HG02798 (cell line): ENCODE results near the gene MMP17.
"Not testable (repeated sequence)": the region's sequence is repeated elsewhere in the genome, so short reads cannot be mapped to it uniquely, and the experiment has no call there.

Experiments used
- ATAC-seq: cut with Tn5 transposase; IDR thresholded peaks from one replicate; pipeline ENCODE4 v1.9.1; 2021; ENCODE audit warnings: mild to moderate bottlenecking; ENCODE audit not compliant: unreplicated experiment, poor library complexity

Gene MMP17

GRCh38 chr12:131862994-131863710 is 35.0 kb downstream of the MMP17 start:
- no peak for ATAC-seq

GRCh38 chr12:131863711-131864396 is 35.7 kb downstream of the MMP17 start:
- no peak for ATAC-seq

- no peak for ATAC-seq
Measured at GRCh38 chr12:131864469-131864868, 36.3 kb downstream of the MMP17 start.

DNA sequence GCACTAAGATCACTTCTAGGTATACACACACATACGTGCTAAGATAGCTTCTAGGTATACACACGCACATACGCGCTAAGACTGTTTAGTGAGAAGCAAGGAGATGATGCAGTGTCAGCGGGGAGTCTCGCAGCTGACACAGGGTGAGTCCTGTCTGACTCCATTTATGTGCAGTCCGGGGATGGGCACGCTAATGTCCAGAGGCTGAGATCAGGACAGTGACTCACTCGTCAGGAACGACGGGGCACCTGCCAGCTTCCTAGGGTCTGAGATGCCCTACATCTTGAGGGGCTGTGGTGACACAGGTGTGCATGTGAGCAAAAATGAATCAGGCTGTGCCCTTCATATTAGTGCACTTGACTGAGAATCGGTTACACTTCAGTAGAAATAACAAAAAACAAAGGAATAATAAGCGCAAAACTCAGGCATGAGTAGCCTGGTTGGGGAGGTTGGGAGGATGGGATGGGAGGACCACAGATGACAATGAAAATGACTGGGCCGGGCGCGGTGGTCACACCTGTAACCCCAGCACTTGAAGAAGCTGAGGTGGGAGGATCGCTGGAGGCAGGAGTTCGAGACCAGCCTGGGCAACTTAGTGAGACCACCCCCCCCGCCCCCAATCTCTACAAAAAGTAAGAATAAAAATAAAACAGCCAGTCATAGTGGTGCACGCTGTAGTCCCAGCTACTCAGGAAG is 37.1 kb downstream of the MMP17 start:
- ATAC-seq = no peak

GRCh38 chr12:131867471-131867870 is 39.3 kb downstream of the MMP17 start:
- ATAC-seq = no peak

DNA sequence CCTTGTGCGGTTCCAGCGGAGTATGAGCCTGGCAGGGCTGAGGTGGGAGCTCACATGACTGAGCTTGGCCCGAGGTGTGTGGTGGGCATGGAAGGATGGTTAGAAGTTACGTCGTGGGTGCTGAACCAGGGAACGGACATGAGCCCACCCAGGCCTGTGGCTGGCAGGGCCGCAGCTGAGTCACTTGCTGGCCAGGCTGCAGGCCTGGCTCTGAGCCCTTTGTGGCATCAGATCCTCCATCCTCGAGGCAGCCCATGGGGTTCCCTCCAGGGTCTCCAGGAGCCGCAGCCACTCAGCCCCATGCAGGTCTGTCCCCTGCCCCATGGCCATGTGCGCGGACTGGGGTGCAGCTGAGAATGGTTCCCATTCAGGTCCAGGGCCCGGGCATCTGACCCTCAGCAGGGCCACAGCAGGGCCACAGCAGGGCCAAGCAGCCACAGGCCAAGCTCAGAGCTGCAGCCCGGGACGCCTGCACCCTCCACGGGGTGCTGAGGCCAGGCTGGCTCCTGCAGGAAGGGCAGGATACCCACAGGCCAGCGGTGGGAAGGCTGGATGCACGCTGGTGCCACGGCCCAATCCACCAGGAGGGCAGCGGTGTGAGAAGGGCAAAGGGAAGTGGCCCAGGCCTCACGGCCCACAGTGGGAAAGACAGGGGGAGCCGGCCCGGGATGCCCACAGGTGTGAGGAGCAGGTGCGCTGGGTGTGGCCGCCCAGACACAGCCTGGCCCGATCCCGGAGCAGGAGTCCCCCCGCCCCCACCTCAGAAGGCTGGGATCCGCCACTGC is 39.9 kb downstream of the MMP17 start:
- no peak for ATAC-seq

DNA sequence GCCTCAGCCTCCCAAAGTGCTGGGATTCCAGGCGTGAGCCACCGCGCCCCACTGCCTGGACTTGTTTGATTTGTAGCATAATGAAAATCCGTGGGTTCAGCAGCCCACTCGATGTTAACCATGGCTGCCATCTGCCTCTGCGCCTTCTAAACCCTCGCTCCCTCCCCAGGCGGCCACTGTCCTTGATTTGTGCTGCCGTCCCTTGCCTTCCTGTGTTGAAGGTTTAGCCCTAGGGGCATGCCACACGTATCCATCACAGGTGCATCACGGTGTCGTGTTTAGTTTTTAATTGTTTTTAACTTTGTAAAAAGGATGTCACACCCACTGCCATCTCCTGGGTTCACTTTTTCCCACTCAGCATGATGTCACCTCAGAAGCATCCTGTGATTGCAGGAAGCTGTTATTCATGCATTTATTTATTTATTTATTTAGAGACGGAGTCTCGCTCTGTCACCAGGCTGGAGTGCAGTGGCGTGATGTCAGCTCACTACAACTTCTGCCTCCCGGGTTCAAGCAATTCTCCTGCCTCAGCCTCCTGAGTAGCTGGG is 41.8 kb downstream of the MMP17 start:
- ATAC-seq = no peak

- ATAC-seq = no peak
Measured at GRCh38 chr12:131871677-131872076, 43.5 kb downstream of the MMP17 start.

DNA sequence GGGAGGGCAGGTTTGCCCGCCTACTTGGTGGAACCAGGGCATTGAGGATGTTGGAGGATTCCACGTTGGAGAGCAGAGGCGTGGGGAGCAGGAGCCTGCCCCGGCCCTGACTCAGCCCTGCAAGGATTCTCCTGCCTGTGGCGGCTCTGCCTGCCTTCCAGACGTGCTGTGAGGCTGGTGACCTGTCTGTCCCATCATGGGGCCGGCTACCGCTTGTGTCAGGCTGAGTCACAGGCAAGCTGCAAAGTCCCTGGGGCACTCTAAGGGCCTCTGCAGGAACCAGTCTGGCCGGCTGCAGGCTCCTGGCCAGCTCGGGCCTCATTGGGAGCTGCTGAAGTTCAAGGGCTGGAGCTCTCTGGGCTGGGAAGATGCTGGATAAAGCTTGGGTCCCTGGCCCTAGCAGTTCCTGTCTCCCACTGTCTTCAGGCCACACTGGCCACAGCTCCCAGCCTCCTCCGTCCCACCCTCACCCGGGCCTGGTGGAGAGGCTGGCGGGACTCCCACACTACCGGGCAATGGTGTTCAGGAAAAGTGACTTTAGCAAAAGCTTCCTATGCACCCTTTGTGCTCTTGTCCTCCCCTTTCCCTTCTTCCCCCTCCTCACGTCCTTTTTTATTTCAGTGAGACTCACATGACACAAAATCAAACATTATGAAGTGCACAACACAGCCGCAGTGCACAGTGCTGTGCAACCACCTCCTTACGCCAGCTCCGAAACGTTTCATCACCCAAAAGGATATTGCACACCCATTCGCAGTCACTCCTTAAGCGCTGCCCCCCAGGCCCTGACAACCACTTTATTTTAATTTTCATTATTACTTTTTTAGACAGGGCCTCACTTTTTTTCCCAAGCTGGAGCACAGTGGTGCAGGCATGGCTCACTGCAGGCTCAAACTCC is 44.2 kb downstream of the MMP17 start:
- no peak for ATAC-seq

- no peak for ATAC-seq
Measured at GRCh38 chr12:131873293-131873692, 45.1 kb downstream of the MMP17 start.

GRCh38 chr12:131874972-131875371 is 46.8 kb downstream of the MMP17 start:
- ATAC-seq = not testable (repeated sequence)

GRCh38 chr12:131877216-131877615 is 49.0 kb downstream of the MMP17 start:
- not testable (repeated sequence) for ATAC-seq

DNA sequence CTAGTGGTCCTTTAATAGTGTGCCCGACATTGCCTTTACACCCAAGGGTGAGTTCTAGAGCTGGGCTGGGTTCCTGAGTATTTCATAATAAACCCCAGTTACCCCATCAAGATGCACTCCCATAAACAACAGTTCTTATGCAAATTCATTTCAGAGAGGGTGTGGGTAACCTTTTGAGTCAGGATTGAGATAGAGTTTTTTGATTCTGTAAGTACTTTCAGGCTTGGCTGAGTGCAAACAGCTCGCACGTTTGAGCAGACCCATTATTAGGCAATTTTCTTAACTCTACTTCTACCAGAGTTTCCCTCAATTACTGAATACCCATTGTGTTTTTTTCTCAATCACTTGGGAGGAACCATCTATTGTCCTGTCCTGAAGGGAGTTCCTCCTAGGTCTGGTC is 50.2 kb downstream of the MMP17 start:
- ATAC-seq = not testable (repeated sequence)

DNA sequence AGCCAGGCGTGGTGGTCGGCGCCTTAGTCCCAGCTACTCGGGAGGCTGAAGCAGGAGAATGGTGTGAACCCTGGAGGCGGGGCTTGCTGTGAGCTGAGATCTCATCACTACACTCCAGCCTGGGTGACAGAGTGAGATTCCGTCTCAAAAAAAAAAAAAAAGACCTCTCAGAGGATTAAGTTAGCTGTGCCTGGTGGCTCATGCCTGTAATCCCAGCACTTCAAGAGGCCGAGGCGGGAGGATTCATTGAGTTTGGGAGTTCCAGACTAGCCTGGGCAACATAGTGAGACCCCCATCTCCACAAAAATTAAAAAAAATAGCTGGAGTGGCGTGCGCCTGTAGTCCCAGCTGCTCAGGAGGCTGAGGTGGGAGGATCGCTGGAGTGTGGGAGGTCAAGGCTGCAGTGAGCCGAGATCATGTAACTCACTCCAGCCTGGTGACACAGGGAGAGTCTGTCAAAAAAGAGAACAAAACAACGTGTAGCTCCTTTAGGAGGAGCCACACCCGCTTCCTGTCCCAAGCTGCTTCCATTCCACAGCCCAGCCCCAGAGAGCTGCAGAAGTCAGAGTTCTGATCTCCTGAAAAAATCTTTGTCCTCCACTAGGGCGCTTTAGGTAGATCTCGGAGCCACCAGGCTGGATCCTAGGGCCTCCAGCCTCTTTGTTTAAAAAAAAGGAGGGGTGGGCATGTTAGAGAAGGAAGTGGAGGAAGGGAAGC is 54.8 kb downstream of the MMP17 start:
- no peak for ATAC-seq

GRCh38 chr12:131883521-131883900 is 55.3 kb downstream of the MMP17 start:
- ATAC-seq = no peak

GRCh38 chr12:131885076-131885475 is 56.9 kb downstream of the MMP17 start:
- not testable (repeated sequence) for ATAC-seq

DNA sequence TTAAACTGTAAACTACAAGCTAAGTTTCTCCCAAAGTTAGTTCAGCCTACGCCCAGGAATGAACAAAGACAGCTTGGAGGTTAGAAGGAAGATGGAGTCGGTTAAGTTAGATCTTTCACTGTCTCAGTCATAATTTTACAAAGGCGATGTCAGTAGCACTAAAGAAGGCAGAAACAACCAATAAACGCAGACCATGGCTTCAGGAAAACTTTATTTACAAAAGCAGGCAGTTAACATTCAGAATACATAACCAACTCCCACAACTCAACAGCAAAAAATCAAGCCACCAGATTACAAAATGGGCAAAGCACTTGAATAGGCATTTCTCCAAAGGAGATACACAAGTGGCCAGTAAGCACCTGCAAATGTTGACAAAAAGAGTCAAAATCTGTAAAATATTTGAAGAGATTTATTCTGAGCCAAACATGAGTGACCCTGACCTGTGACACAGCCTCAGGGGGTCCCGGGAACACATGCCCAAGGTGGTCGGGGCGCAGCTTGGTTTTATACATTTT is 57.4 kb downstream of the MMP17 start:
- no peak for ATAC-seq

DNA sequence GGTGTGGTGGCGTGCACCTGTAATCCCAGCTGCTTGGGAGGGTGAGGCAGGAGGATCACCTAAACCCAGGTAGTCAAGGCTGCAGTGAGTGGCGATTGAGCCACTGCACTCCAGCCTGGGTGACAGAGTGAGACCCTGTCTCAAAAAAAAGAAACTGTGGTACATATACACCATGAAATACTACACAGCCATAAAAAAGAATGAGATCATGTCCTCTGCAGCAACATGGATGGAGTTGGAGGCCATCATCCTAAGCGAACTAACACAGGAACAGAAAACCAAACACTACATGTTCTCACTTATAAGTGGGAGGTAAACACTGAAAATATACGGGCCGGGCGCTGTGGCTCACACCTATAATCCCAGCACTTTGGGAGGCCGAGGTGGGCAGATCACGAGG is 63.5 kb downstream of the MMP17 start:
- not testable (repeated sequence) for ATAC-seq
